Stimulated activated CD4-positive, alpha-beta T cell treated with anti-CD3 and anti-CD28 coated beads, TNF-alpha, amount 100 ng/mL, for 1 hour (primary cell): ENCODE measurements around the gene APBA1.

Source experiments
- DNase-seq, 3 donors: peaks; one replicate each; pipeline ENCODE4 v3.0.0-alpha.2; 2020; ENCODE audit warnings: low read depth in 3 of 3, low spot score in 1 of 3

APBA1 gene

DNA sequence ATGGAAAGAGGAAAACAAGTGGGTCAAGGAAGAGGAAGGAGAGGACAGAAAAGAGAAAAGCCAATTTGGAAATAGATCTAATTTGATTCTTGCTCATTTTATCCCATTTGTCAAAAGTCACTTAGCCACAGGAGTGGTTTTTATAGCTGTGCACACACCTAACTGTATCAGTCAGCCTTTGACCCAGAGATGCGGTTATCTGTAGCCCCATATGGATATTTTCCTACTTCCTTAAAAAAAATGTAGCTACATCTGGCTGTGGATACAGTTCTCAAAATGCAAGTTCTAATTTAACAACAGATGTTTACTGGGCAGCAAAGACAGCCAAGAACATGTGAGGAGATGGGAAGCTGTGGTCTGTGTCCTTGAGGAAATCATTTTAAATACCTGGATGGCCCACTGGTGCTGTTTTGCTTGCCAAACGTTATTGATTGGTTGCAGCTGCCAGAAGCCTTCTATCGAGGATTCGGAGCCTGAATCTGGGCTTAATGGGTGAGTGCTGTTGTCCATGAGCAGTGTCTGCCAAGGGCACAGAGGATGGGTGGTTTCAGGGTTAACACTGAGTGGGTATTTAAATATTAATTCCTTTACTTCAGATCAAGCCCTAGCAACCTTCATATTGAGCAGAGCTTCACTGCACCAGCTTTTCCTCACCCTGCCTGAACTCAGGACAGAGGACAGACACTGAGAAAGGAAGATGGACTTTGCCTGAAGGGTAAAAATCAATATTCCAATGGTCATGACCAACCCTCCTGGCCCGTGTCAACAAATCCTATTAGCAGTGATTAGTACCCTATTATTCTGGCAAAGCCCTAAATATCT, 92.2 kb downstream of the APBA1 start:
- DNase-seq, result no peak

- no peak for DNase-seq
Measured at GRCh38 chr9:69579032-69579758, 93.0 kb downstream of the APBA1 start.

DNA sequence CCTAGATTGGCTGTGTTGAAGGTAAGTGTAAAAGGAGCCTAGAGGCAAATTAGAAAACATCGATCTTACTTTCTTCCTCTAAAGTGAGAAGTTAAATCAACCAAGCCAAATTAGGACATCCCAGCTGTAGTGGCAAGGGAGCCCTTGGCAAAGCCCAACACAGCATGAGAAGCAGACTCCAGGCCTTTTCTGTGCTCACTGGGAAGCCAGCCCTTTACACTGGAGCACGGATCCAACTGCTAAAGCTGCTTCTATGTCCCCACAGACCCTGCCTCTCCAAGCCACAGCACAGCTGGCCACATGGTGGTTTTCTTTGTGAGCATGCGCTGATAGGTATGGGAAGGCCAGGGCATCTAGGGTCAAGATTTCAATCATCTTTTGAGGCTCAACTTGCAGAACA, 94.1 kb downstream of the APBA1 start:
- DNase-seq, result no peak

DNA sequence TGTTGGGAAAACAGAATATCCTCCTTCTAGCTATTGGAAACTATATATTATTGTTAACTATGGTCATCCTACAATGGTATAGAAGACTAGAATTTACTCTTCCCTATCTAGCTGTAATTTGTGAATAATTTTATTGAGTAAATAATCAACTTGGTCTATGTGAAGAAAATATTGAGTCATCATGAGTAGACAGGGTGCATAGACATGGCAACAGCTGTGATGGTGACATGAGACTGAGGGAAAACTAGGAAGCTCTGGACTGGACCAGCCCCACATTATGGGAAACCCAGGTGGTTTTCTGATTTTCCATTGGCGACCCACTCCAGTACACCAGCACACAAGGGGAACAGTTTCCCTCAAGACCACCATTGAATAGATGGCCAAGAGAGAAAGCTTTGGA, 95.0 kb downstream of the APBA1 start:
- DNase-seq, result no peak

- DNase-seq, result no peak
Measured at GRCh38 chr9:69574057-69574456, 98.1 kb downstream of the APBA1 start.

- no peak for DNase-seq
Measured at GRCh38 chr9:69573651-69574050, 98.5 kb downstream of the APBA1 start.

- DNase-seq, result no peak
Measured at GRCh38 chr9:69572611-69573010, 99.6 kb downstream of the APBA1 start.

DNA sequence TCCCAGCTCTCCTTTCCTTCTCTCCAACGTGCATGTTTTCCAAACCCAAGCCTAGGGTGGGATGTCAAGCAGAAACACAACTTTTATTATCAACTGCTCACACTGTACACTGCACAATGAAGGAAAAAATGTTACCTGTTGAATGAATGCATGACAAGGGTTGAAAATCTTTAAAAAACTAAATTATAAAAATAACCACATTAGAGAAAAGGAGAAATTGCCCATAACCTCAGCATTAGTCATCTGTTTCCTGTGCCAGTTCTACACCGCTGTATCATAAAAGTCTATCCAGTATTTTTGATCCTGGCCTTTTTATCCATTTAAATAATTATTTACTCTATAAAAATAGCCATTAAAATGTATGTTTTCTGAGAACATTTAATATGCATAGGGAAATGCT, 101.1 kb downstream of the APBA1 start:
- no peak for DNase-seq

DNA sequence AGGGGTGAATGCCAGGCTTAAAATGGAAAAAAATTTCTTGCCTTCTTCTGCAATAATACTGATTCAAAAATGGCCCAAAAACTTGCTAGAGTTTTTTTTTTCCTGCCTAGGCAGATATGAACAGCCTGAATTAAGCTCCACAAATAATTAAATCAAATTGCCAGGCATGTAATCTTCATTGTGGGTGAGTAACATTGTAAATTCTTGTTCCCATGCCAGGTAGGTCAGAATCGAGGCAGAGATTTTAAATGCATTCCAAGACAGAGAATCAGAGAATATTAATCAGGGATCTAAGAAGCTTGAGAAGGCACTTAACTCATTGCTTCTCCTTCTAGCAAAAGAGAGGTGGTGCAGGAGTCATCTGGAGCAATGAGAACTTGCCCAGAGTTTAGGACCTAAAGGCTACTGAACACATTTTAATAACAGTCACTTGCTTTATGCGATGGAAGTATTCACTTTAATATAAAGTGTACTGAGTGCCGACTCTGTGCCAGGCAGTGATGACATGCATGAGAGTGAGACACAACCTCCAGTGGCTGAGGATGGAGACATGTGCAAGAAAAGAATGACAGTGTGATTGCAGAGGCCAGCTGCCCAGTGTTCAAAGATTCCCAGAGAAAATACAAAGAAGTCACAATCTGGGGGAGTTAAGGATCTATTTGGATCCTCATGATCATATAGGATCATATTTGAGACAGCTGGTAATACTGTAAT, 102.3 kb downstream of the APBA1 start:
- no peak for DNase-seq

DNA sequence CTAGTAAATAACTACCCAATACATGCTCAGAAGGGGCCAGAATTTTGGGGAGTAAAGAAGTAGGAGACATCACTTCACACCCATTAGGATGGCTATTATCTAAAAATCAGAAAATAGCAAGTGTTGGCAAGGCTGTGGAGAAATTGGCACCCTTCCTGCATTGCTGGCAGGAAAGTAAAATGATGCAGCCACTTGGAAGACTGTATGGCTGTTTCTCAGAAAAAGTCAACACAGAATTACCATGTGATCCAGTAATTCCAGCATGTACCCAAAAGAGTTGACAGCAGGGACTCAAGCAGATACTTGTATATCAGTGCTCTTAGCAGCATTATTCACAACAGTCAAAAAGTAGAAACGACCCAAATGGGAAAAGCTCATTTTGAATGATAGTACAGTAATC, 107.6 kb downstream of the APBA1 start:
- DNase-seq, result no peak

- no peak for DNase-seq
Measured at GRCh38 chr9:69559126-69559525, 113.0 kb downstream of the APBA1 start.

- DNase-seq, result no peak
Measured at GRCh38 chr9:69556707-69557106, 115.5 kb downstream of the APBA1 start.

DNA sequence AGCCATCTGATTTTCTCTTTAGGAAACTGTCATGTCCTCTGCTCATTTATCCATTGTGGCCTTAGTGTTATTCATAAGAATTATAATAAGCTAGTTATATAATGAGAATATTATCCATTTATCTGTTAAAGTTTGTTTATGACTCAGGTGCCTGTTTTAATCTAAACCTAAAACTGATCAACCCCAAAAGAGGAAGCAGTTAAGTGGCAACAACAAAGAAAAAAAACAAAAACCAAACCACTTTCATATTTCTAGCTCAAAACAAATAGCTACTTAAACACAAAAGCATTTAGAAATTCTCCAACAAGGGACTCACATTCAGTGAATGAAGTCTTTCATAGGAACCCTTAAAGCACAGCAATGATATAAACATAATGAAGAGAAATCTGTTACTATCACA, 116.4 kb downstream of the APBA1 start:
- DNase-seq, result no peak

GRCh38 chr9:69554945-69555344, 117.2 kb downstream of the APBA1 start:
- no peak for DNase-seq

DNA sequence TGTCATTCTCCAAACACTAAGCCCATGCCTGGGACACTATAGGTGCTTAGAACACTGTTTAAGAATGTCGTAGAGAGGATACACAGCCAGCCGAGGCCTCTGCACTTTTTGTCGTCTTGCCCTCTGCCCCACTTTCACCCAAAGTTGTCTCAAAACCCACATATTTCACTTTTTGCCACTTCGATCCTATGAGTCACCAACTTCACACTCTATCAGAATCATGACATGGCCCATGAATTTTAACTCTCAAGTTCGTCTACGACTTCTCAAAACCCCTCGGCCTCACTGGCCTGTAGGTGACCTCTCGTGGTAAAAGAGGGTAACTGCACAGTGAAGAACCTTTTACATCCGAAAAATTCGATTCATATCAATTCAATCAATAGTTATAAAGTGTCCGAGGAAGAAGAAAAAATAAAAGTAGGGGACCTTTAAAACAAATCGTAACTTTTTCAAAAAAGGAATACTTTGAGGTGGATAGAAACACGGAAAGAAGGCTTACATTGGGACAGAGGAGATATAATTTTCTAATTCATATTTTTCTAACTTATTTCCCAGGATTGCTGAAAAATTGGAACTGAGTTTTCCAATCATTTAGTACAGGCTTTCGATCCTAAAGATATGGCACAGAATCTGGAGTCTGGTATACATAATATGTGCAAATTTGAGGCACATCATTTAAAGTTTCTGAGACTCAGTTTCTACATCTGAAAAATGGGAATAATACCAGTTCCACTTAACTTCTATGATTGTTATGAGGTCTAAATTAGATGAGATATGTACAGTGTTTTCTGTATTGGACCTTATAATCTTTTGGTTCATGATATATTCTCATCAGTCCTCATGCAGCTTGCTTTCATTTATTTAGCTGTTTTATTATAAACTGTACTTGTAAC, 122.6 kb downstream of the APBA1 start:
- DNase-seq, result no peak

- no peak for DNase-seq
Measured at GRCh38 chr9:69548681-69549080, 123.5 kb downstream of the APBA1 start.

DNA sequence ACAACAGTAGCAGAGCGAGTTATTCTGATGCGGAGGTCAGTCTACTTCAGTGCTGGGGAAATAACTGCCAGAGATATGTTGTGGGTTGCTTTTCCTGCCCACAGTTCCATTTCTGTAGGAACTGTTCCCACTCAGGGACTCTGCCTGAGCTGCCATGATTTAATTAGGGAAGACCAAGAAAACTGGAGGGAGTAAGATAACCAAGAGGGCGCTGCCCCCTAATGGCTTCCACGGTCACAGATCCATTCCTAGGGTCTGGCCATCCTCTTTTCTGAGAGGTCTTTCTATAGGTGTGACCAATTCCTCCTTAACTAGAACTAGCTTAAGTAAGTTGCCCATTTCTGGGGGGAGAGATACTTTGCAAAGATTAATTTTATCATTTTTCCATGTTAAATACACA, 125.9 kb downstream of the APBA1 start:
- no peak for DNase-seq

- no peak for DNase-seq
Measured at GRCh38 chr9:69542942-69543704, 129.0 kb downstream of the APBA1 start.

DNA sequence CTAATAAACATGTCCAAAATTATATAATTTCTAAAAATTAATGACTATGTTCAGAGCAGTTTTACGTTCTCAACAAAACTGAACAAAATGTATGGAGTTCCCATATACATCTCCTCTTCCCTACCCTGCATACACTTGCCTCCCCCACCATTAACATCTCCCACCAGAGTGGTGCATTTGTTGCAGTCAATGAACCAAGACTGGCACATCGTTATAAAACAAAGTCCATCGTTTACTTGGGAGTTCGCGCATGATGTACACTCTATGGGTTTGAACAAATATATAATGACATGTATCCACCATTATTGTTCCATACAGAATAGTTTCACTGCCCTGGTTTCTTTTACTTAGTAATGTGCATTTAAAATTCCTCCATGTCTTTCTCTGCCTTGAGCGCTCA, 130.1 kb downstream of the APBA1 start:
- DNase-seq, result no peak

GRCh38 chr9:69535911-69536310, 136.3 kb downstream of the APBA1 start:
- no peak for DNase-seq
